Smooth muscle cell of bladder (primary cell): ENCODE data around the gene HDLBP. TPM values are rescaled to one million over a fixed set of nuclear protein-coding genes. Genes with fewer than 3 reads are reported as not detected.

Experiments
- total RNA-seq: library from RNA; depleted of rRNA; stranded (reverse); fragments of >200 nt; gene quantifications from 2 replicates; pipeline ENCODE4 v1.2.3, GENCODE V29; 2014

Gene HDLBP, protein sequence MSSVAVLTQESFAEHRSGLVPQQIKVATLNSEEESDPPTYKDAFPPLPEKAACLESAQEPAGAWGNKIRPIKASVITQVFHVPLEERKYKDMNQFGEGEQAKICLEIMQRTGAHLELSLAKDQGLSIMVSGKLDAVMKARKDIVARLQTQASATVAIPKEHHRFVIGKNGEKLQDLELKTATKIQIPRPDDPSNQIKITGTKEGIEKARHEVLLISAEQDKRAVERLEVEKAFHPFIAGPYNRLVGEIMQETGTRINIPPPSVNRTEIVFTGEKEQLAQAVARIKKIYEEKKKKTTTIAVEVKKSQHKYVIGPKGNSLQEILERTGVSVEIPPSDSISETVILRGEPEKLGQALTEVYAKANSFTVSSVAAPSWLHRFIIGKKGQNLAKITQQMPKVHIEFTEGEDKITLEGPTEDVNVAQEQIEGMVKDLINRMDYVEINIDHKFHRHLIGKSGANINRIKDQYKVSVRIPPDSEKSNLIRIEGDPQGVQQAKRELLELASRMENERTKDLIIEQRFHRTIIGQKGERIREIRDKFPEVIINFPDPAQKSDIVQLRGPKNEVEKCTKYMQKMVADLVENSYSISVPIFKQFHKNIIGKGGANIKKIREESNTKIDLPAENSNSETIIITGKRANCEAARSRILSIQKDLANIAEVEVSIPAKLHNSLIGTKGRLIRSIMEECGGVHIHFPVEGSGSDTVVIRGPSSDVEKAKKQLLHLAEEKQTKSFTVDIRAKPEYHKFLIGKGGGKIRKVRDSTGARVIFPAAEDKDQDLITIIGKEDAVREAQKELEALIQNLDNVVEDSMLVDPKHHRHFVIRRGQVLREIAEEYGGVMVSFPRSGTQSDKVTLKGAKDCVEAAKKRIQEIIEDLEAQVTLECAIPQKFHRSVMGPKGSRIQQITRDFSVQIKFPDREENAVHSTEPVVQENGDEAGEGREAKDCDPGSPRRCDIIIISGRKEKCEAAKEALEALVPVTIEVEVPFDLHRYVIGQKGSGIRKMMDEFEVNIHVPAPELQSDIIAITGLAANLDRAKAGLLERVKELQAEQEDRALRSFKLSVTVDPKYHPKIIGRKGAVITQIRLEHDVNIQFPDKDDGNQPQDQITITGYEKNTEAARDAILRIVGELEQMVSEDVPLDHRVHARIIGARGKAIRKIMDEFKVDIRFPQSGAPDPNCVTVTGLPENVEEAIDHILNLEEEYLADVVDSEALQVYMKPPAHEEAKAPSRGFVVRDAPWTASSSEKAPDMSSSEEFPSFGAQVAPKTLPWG (N-terminal part only)
- total RNA-seq, result 1,715 and 1,919 TPM in 2 replicates

DNA sequence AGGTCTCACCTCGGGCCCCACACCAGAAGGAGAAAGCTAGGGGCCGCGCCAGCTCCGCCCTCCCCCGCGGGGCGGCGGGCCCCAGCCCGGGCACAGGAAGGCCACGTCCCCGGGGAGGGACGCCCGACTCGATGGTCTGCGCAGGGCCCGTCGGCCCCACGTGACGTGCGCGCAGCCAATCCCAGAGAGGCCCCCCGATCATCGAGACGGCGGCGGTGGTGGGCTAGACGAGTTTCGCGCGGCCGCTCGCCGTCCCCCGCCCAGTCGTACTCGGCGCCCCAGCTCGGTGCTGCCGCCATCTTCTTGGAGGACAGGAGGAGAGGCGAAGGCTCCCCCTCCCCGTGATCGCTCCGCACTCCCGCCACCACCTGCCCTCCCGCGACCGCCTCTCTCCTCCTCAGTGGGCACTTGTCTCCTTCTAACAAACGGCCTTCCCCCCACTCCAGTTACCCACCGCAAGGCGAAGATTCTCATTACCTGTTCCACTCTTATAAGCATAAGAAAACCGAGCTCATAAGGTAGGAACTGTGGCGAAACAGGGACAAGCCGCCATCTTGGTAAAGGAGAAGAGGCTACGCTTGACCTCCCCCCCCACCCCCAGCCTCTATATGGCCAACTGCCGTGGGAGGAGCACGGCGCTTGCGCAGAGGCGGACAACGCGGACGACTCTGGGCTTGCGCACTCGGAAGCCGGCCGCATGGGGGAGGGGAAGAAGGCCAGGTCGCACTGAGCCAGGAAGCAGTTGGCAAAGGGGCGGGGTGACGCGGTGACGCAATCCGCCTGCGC, at the start of gene HDLBP:
TSS of gene HDLBP (minus strand) at position 580 of the 786 bp plus-strand sequence. CDS start 48,803 bp downstream, outside the sequence.

DNA sequence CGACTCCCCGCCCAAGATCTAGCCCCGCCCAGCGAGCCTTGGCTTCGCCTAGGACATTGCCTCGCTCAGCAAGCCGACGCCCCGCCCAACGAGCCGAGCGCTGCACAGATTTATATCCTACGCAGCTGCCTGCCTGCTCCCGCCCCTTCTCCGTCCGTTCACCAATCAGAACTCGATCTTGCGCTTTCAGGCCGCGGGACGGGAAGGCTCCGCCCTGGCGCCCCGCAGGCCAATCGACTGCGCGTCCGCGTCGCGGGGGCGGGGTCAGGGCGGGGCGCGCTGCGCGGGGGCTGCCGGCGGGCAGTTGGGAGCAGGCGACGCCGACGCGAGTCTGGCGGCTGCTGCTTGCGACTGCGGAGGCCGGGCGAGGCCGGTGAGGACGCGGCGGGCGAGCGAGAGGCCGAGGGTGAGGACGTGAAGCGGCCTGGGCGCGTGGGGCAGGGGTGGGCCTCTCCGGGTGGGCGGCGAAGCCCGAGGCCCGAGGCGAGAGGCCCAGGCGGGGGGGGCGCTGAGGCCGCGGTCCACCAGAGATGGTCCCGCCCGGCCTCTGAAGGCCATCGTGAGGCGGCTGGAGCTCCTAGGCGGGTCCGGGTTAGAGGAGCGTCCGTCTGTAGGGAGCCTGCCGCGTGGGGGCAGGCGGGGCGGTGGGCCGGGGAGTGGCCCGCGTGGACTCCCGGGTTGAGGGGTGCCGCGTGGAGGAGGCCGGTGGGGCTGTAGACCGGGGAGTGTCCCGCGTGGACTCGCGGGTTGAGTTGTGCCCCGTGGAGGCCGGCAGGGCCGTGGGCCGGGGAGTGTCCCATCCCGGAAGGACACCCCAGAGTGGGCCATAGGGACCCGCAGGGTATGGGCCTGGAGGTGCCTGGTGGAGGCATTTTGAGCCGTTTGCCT, 40.8 kb upstream of the HDLBP start, which contains the start of gene FARP2:
TSS of gene FARP2 (plus strand) at position 303 of the 888 bp plus-strand sequence. CDS start 16,823 bp downstream, outside the sequence.

GRCh38 chr2:241315879-241316631, 583 bp upstream of the HDLBP start, which contains the start of gene SEPTIN2:
TSS of gene SEPTIN2 (plus strand) at chr2:241315925. CDS start at chr2:241324233, 8,308 bp downstream.

GRCh38 chr2:241188361-241189092, 126.9 kb downstream of the HDLBP start, which contains the start of gene ANO7:
TSS of gene ANO7 (plus strand) at chr2:241188677. CDS start at chr2:241190064, 1,387 bp downstream.

Other genes with a start within 250 kb of the HDLBP start
- gene MTERF4, start 213.4 kb downstream of the HDLBP start, total RNA-seq, result 28.6 and 36.9 TPM in 2 replicates
- 1.3 TPM in 2 replicates for gene PASK, start 166.2 kb downstream of the HDLBP start, total RNA-seq
- 67.4 and 86.0 TPM in 2 replicates for gene PPP1R7, start 165.2 kb downstream of the HDLBP start, total RNA-seq
- gene ANO7, start 127.0 kb downstream of the HDLBP start, total RNA-seq, result 0.43 and 0.83 TPM in 2 replicates
- gene SEPTIN2, start 253 bp upstream of the HDLBP start, total RNA-seq, result 358 and 366 TPM in 2 replicates
- gene FARP2, start 40.6 kb upstream of the HDLBP start, total RNA-seq, result 29.4 and 44.0 TPM in 2 replicates
- 140 and 173 TPM in 2 replicates for gene STK25, start 192.9 kb upstream of the HDLBP start, total RNA-seq
- gene BOK, start 243.1 kb upstream of the HDLBP start, total RNA-seq, result 8.4 and 12.9 TPM in 2 replicates